GM10248 (cell line): ENCODE data around the gene PCSK6.

Experiments
- CTCF ChIA-PET: fragments of 300-600 bp; sonication (Branson Sonifier 250); formaldehyde crosslinking; extraction: SDS; loops from one replicate; lab custom pipeline; 2021; ENCODE audit warnings: antibody characterized with exemption; lab: Yijun Ruan, JAX
- POLR2A ChIA-PET: fragments of 350-650 bp; sonication (Branson Sonifier 250); formaldehyde crosslinking; extraction: SDS; loops from one replicate; lab custom pipeline; 2020; ENCODE audit warnings: antibody characterized with exemption; lab: Yijun Ruan, JAX
- DNase-seq: peaks from one replicate; pipeline ENCODE4 v3.0.0; 2012; ENCODE audit errors: extremely low spot score
- TF ChIP-seq, protein P1 (sequence below): IDR thresholded peaks from 2 replicates; pipeline ENCODE4 v1.5.1; 2012; ENCODE audit warnings: mild to moderate bottlenecking, low read depth; ENCODE audit errors: extremely low read depth, missing control alignments, control extremely low read depth

Gene PCSK6

DNA sequence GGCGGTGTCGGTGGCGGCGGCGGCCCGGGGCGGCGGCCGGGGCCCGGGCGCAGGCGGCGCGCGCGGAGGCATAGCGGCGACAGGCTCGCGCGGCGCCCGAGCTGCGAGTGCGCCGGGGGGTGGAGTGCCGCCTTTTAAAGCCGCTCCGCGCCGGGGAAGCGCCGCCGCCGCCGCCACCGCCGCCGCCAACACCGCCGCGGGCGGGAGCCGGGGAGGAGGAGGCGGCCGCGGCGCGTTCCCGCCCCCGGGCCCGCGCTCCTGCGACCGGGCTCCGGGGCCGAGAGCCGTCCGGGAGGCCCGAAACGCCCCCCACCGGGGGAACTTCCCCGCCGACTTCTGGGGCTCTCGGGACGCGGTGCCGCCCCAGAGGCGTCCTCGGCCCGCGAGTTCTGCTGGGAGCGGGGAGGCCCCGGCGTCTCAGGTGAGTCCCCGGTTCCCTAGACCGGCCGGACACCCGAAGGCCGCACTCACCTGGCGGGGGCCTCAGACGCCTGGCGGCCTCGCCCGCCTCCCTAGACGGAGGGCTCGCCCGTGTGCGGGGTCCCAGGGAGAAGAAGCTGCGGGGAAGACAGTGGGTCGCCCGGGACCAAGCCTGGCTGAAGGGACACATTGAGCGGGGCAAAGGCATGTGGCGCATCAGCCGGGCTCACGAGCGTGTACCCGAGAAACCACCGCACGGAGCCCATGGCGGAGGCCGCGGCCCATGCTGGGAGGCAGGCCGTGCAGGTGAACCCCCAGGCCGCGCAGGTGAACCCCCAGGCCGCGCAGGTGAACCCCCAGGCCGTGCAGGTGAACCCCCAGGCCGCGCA, at the start of gene PCSK6:
Gene PCSK6 (minus strand): TSS at position 109 of the 809 bp plus-strand sequence. CDS start 37 bp downstream, at position 72.
- no peak for DNase-seq
- CTCF ChIA-PET = no interaction called here
- POLR2A ChIA-PET = no interaction called here
- TF ChIP-seq, protein P1, sequence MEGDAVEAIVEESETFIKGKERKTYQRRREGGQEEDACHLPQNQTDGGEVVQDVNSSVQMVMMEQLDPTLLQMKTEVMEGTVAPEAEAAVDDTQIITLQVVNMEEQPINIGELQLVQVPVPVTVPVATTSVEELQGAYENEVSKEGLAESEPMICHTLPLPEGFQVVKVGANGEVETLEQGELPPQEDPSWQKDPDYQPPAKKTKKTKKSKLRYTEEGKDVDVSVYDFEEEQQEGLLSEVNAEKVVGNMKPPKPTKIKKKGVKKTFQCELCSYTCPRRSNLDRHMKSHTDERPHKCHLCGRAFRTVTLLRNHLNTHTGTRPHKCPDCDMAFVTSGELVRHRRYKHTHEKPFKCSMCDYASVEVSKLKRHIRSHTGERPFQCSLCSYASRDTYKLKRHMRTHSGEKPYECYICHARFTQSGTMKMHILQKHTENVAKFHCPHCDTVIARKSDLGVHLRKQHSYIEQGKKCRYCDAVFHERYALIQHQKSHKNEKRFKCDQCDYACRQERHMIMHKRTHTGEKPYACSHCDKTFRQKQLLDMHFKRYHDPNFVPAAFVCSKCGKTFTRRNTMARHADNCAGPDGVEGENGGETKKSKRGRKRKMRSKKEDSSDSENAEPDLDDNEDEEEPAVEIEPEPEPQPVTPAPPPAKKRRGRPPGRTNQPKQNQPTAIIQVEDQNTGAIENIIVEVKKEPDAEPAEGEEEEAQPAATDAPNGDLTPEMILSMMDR = no peak

DNA sequence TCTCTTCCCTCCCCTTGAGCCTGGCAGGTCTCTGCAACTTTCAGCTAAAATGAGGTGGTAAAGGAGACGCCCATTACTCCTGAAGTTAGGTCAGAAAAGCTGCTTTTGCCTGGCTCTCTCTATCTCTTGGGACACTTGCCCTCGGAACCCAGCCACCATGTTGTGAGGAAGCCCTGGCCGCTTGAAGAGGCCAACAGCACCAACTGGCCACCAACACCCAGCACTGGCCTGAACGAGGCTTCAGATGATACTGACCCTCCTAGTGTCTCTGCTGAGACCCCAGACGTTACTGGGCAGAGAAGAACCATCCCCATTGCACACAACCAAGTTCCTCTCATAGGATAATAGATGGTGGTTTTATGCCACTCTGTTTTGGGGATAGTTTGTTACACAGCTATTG, 49.5 kb upstream of the PCSK6 start:
- TF ChIP-seq, protein P1 = no peak
- CTCF ChIA-PET = interaction anchor here (1.3 to 1.4 kb wide), 2 partner anchors 15 to 106 kb away, joined by 3 to 5 read pairs; no protein-coding TSS in a partner anchor
- DNase-seq = no peak
- POLR2A ChIA-PET = no interaction called here

DNA sequence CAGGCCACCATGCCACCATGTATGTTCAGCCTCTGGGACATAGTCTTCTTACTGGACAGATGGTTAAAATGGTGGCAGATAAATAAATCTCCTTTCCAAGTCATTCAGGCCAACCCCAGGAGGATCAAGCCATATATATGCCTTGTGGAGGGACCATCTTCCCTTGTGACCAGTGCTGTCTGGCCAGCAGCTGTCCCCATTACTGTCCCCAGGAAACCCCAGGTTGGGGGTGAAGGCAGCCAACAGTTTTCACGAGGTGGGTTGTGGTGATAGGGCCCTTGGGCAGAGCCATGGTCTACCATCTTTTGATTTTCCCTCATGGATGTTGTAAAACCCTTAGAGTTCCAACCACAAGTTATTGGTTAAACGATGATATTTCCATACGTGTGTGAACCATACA, 48.7 kb upstream of the PCSK6 start:
- DNase-seq = no peak
- ChIA-PET POLR2A (no interaction called here), CTCF (interaction anchor here (1.3 to 1.4 kb wide), 2 partner anchors 14 to 107 kb away, joined by 3 to 5 read pairs; no protein-coding TSS in a partner anchor)
- TF ChIP-seq, protein P1 = no peak

DNA sequence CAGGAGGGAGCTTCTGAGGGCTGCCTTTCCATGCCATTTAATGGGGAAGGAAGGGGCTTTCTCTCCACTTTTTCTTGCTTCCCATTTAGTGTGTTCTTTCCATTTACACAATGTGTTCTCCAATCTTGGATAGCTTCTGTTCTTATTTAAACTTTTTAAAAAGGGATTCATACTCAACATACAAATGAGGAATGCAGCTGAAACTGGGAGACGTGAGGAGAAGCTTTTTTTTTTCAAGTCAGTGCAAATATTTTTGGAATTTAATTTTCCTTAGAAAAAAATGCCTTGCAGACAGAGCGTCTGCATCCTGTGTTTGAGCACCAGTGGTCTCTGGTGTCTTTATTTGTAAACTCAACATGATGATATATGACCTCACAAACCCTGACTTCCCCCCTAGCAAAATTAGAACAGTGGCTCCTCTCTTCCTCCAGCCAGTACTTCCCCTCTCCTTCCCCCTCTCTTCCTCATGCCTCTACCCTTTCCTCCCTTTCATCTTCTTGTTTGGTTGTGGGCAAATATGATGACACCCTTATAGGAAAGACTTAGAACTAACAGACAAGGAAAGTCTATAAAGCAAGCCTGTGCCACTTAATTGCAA, 48.1 kb upstream of the PCSK6 start:
- TF ChIP-seq, protein P1 = no peak
- POLR2A ChIA-PET = interaction anchor here (0.5 kb wide), 1 partner anchor 242 kb away, joined by 3 read pairs; no protein-coding TSS in a partner anchor
- CTCF ChIA-PET = interaction anchor here (1.3 to 1.4 kb wide), 2 partner anchors 13 to 107 kb away, joined by 3 to 5 read pairs; no protein-coding TSS in a partner anchor
- no peak for DNase-seq

DNA sequence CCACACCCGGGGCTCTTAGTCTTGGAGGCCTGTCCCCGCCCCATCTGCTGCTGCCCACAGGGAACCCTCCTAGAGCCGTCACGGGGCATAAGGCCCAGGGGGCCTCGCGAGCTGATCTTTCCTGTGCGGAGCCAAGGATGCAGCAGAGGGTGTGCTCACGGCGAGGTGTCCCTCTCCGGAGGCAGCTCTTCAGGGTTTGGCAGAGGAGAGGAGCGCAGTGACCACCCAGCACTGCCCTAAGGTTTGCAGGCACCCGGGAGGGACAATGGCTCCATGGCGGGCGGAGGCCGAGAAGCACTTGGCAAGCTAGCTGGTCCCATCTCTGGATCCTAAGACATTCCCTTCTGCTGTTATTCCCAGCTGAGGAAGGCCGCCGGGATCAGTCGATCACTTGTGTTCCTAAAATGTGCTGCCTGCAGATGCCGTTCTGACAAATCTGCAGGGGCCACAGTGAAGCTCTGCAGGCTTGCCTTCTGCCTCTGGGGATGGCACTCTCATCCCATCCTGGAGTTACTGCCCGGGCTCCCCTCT, 47.4 kb upstream of the PCSK6 start:
- DNase-seq = no peak
- ChIA-PET CTCF (no interaction called here), POLR2A (interaction anchor here (0.5 kb wide), 1 partner anchor 241 kb away, joined by 3 read pairs; no protein-coding TSS in a partner anchor)
- TF ChIP-seq, protein P1 = no peak

DNA sequence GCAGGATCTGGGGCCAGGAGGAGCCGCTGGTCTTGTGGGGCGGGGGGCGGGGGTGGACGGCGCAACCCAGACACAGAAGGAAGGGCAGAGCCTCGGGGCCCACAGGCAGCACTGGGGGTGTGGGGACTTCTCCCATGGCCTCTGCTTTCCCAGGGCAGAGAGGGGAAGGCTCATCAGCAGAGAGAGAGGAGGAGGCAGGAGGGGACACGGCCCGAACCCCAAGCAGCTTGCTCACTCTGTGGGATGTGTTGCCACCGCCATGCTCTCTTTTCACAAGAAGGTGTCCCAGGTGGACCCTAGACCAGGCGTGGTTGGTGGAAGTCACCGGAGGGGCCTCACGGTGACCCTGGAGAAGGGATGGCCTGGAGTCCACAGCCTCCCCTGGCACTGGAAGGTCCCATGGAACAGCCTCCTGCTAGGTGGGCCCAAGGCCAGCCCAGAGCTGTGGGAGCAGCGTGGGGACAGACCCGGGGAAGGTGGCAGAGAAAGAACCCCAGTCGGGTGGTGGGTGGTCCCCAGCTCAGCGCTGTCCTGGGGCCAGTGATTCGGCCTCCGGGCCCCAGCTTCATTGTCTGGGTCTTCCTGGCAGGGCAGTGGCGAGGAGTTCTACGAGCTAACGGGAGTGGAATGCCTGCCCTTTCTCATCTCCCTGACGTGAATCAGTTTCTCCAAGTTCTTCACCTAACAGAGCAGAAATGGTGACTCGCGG, 46.8 kb upstream of the PCSK6 start:
- POLR2A ChIA-PET = no interaction called here
- CTCF ChIA-PET = no interaction called here

More for the DNA sequence above, 46.8 kb upstream of the PCSK6 start:
- TF ChIP-seq, protein P1 = no peak
- DNase-seq = no peak
